Measurements from ENCODE around the gene UNC13D.
"Not testable (repeated sequence)": the region's sequence is repeated elsewhere in the genome, so short reads cannot be mapped to it uniquely, and the experiment has no call there.

Gene UNC13D

GRCh38 chr17:75843577-75844529 lies at the start of gene UNC13D:
UNC13D (minus strand) TSS chr17:75844404; CDS start chr17:75844337, 67 bp downstream.
- Mint-ChIP-seq H3K9me3 (no peaks in the 10 kb centered on the region), H3K27ac (peak within 1 kb of the TSS; percentile 97), H3K36me3 (peaks cover 49% of the 10 kb centered on the region), H3K27me3 (no peaks in the 10 kb centered on the region), H3K4me3 (peak within 1 kb of the TSS; percentile 96), H3K4me1 (peaks cover 31% of the 10 kb centered on the region)
- CTCF ChIA-PET: interaction anchor here (0.9 to 8.0 kb wide), 10 partner anchors 10 to 91 kb away, joined by 3 to 74 read pairs (median 4); partner anchors contain the start of gene WBP2
- DNase-seq: peak; percentile 81

DNA sequence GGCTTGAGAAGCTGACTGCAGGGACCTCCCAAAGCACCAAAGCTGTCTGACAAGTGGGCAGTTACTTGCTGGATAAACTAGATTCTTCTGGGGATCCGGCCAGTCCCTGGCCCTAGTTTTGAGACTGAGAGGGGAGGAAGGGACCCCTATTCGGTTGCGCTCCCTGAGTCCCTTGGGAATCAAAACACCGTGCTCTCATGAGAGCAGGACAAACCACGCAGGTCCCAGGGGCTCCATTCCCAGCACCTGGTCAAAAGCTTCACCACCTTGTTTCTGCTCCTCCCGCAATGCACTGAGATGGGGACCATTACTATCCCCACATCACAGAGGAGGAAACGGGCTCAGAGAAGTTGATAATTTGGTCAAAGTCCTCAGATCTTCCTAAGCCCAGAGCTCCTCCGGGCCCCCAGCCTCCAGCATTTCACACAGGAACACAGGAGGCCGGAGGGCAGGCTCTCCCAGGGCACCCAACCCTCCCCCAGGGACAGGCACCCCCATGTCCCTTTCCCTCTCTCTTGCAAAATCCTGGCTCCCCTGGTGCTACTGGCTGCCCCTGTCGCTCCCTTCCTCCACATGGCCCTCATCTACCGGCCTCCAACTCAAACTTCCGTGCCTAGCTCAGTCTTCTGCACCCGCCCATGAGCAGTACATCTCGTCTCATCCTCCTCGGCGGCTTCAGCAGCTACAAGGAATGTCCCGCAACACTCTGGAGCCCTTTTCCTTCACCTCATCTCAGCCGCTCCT lies 49.3 kb upstream of the UNC13D start:
- CTCF ChIA-PET: interaction anchor here (1.1 kb wide), 3 partner anchors 31 to 260 kb away, joined by 3 to 4 read pairs (median 3); partner anchors contain the start of gene SMIM5
- Mint-ChIP-seq H3K9me3 (no peaks in the 10 kb centered on the region), H3K36me3 (peaks cover 18% of the 10 kb centered on the region), H3K27ac (peak overlapping the region; percentile 28), H3K27me3 (no peaks in the 10 kb centered on the region), H3K4me1 (peaks cover 26% of the 10 kb centered on the region), H3K4me3 (no peak overlapping the region)
- no peak for DNase-seq

GRCh38 chr17:75892556-75893224 lies 48.5 kb upstream of the UNC13D start:
- CTCF ChIA-PET: interaction anchor here (1.1 kb wide), 2 partner anchors 31 to 259 kb away, joined by 3 to 4 read pairs; partner anchors contain the start of gene SMIM5
- Mint-ChIP-seq H3K36me3 (peaks cover 18% of the 10 kb centered on the region), H3K4me1 (peaks cover 26% of the 10 kb centered on the region), H3K4me3 (no peak overlapping the region), H3K27me3 (no peaks in the 10 kb centered on the region), H3K9me3 (no peaks in the 10 kb centered on the region), H3K27ac (no peak overlapping the region)
- no peak for DNase-seq

- Mint-ChIP-seq H3K4me1 (peaks cover 20% of the 10 kb centered on the region), H3K9me3 (no peaks in the 10 kb centered on the region), H3K36me3 (peaks cover 15% of the 10 kb centered on the region), H3K27me3 (no peaks in the 10 kb centered on the region), H3K4me3 (no peak overlapping the region), H3K27ac (no peak overlapping the region)
- CTCF ChIA-PET: no interaction called here
- no peak for DNase-seq
Observed at GRCh38 chr17:75891605-75892555, 47.7 kb upstream of the UNC13D start.

DNA sequence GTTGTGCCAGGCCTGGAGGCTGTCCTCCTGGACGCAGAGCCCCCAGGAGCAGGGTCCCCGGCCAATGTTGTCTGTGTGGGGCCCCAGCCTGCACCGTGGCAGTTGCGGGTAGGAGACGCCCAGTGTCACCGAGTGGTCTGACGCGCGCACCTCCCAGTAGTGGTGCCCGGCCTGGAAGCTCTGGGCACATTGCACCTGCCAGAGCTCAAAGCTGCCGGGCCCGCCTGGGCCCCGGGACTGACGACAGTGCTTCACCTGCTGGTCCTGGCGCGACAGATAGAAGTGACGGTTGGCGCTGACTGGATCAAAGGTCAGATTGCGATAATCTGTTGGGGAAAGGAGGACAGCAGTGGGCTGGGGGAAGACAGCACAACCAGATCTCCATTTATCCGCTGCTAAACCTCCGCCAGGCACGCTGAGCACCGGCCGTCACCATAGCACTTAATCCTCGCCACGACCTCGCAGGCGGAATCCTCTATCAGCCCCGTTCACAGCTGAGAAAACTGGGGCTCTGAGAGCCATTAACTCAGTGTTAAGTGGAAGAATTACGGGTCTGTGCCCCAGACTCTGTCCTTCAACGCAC lies 46.9 kb upstream of the UNC13D start:
- no peak overlapping the region for H3K27ac Mint-ChIP-seq
- peaks cover 20% of the 10 kb centered on the region for H3K4me1 Mint-ChIP-seq
- CTCF ChIA-PET: no interaction called here
- no peak overlapping the region for H3K4me3 Mint-ChIP-seq
- no peak for DNase-seq
- H3K27me3 Mint-ChIP-seq: no peaks in the 10 kb centered on the region
- H3K36me3 Mint-ChIP-seq: peaks cover 15% of the 10 kb centered on the region
- H3K9me3 Mint-ChIP-seq: no peaks in the 10 kb centered on the region

GRCh38 chr17:75889454-75889853 lies 45.2 kb upstream of the UNC13D start:
- no peak overlapping the region for H3K27ac Mint-ChIP-seq
- DNase-seq: no peak
- peaks cover 10% of the 10 kb centered on the region for H3K36me3 Mint-ChIP-seq
- H3K9me3 Mint-ChIP-seq: no peaks in the 10 kb centered on the region
- H3K4me1 Mint-ChIP-seq: peaks cover 9% of the 10 kb centered on the region
- no peaks in the 10 kb centered on the region for H3K27me3 Mint-ChIP-seq
- CTCF ChIA-PET: interaction anchor here (0.8 to 1.2 kb wide), 4 partner anchors 9 to 86 kb away, joined by 3 read pairs; no protein-coding TSS in a partner anchor
- no peak overlapping the region for H3K4me3 Mint-ChIP-seq

DNA sequence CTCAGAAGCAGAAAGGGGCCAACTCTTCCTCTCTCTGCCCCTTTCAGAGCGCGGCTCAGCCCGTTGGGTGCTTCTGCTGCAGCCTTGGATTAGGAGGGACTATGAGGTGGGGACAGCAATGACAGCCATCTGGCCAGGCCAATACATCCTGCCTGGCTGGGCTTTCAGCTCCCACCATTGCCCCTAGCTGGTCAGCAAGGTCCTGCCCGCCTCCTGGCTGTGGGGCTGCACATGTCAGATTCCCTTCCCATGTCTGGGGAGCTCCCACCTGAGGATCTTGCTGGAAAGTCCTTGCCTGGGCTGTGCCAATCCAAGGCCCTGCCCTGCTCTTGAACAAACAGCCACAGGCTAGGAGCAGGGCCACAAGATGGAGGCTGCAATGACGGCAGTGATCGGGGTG lies 44.3 kb upstream of the UNC13D start:
- CTCF ChIA-PET: interaction anchor here (1.0 to 1.3 kb wide), 3 partner anchors 8 to 27 kb away, joined by 3 to 5 read pairs (median 3); partner anchors contain the start of genes TRIM47 and TRIM65
- no peak overlapping the region for H3K4me3 Mint-ChIP-seq
- no peak for DNase-seq
- H3K9me3 Mint-ChIP-seq: no peaks in the 10 kb centered on the region
- H3K36me3 Mint-ChIP-seq: peaks cover 10% of the 10 kb centered on the region
- no peaks in the 10 kb centered on the region for H3K27me3 Mint-ChIP-seq
- H3K27ac Mint-ChIP-seq: no peak overlapping the region
- no peaks in the 10 kb centered on the region for H3K4me1 Mint-ChIP-seq

- CTCF ChIA-PET: interaction anchor here (1.3 to 1.7 kb wide), 2 partner anchors 10 to 38 kb away, joined by 3 read pairs; no protein-coding TSS in a partner anchor
- H3K27ac Mint-ChIP-seq, H3K4me3 Mint-ChIP-seq, H3K9me3 Mint-ChIP-seq, DNase-seq, H3K36me3 Mint-ChIP-seq: not testable (repeated sequence)
- Mint-ChIP-seq H3K27me3 (peaks cover 23% of the 10 kb centered on the region), H3K4me1 (peaks cover 16% of the 10 kb centered on the region)
Observed at GRCh38 chr17:75885860-75886259, 41.7 kb upstream of the UNC13D start.

DNA sequence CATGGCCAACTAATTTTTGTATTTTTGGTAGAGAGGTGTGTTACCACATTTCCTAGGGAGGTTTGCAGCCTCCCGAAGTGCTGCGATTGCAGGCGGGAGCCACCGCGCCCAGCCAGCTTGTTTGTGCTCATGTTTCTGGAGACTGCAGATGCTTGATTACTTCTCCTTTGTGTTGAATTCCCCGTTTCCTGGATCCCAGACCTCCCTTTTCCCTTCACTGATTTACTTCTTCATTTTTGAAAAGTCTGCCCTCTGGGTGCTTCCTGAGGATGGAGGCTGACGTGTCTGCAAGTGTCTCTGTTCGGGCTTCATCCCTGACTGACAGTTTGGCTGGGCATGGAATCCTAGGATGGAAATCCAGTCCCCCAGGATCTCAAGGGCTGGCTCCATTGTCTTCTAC lies 41.2 kb upstream of the UNC13D start:
- Mint-ChIP-seq H3K27me3 (peaks cover 28% of the 10 kb centered on the region), H3K4me1 (peaks cover 16% of the 10 kb centered on the region), H3K27ac (no peak overlapping the region), H3K4me3 (no peak overlapping the region), H3K9me3 (no peaks in the 10 kb centered on the region), H3K36me3 (peaks cover 4% of the 10 kb centered on the region)
- CTCF ChIA-PET: interaction anchor here (1.3 to 1.7 kb wide), 2 partner anchors 10 to 37 kb away, joined by 3 read pairs; no protein-coding TSS in a partner anchor
- no peak for DNase-seq

GRCh38 chr17:75881678-75882454 lies 37.7 kb upstream of the UNC13D start:
- Mint-ChIP-seq H3K27me3 (peaks cover 52% of the 10 kb centered on the region), H3K4me1 (peaks cover 29% of the 10 kb centered on the region), H3K36me3 (peaks cover 2% of the 10 kb centered on the region), H3K4me3 (no peak overlapping the region), H3K9me3 (no peaks in the 10 kb centered on the region), H3K27ac (peak overlapping the region; percentile 28)
- DNase-seq: no peak
- CTCF ChIA-PET: interaction anchor here (1.0 to 9.2 kb wide), 3 partner anchors 16 to 34 kb away, joined by 3 to 103 read pairs (median 56); partner anchors contain the start of genes TRIM65 and WBP2

DNA sequence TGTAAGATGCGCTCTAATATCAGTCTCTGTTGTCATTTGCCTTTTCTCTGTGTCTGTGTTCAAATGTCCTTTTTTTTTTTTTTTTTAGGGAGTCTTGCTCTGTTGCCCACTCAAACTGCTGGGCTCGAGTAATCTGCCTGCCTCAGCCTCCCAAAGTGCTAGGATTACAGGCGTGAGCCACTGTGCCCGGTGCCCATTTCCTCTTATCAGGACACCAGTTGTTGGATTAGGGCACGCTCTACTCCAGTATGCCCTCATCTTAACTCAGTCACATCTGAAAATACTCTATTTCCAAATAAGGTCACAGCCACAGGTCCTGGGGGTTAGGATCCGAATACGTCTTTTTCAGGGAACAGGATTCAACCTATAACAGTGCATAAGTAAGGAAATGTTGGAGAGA lies 36.1 kb upstream of the UNC13D start:
- Mint-ChIP-seq H3K9me3 (no peaks in the 10 kb centered on the region), H3K4me3 (peak overlapping the region; percentile 31), H3K4me1 (peaks cover 45% of the 10 kb centered on the region), H3K27ac (no peak overlapping the region), H3K27me3 (peaks cover 52% of the 10 kb centered on the region), H3K36me3 (peaks cover 7% of the 10 kb centered on the region)
- CTCF ChIA-PET: interaction anchor here (1.1 to 9.2 kb wide), 3 partner anchors 10 to 22 kb away, joined by 3 to 103 read pairs (median 56); partner anchors contain the start of genes TRIM65 and WBP2
- DNase-seq: no peak

Measured in activated naive CD4-positive, alpha-beta T cell treated with anti-CD3 and anti-CD28 coated beads, Interleukin-2, amount 10 ng/mL, durations not matched to agents 7 days and 5 days (primary cell).